Measurements from ENCODE around the gene RBM28. TPM values are rescaled to one million over a fixed set of nuclear protein-coding genes. Genes with fewer than 3 reads are reported as not detected.

Gene RBM28
- total RNA-seq, 1 experiment from 2014 or later: 28.8 TPM

DNA sequence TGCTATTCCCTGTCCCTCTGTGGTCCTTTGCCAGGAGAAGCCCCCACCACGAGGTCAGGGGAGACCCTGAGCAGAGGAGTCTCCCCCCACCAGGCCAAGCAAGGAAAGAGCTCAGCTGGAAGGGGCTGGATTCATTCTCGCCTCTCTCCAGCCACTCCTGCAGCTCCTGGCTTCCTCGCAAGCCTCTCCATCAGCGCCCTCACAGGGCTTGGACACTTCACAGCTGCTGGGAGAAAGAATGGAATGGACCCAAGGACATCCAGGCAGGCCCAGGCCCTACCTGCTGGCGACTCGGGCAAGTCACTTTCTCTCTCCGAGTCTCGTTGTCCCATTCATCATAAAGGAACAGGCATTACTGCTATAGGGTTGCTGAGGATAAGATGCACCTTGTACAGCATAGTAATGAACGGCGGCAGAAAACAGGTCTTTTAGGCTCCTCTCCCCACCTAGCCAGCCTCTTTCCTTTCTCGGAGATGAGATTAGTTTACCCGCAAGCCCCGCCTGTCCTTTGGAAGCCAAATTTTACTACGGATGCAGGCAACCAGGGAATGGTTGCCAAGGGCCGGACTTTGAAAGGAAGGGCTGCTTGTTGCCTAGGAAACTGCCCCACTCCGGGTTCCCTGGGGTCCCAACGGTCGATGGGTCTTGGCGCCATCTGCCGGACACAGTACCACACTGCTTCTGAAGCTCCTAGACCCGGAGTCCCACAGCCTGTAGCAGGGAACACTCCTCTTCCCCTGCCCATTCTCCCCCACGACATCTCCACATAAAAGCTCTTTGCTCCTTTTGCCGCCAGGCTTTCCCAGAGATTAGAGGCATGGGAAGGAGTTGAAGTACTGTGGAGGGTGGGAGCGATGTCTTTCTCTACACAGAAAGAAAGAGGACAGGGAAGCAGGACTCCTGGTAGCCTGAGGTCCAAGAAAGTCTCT is 43.8 kb upstream of the RBM28 start:
- Histone ChIP-seq H3K9ac (ENCODE audit: low read length) (peak overlapping the region; percentile 21; the same call in 1 of the 2 replicates), H3K27ac (ENCODE audit: low read length) (no peak overlapping the region; the same call in 1 of the 2 replicates), H3K4me3 (ENCODE audit: low read length) (no peak overlapping the region), H3K4me2 (ENCODE audit: low read depth, low read length, poor library complexity, severe bottlenecking) (peak overlapping the region; percentile 67), H3K36me3 (ENCODE audit: insufficient read depth, low read length) (no peaks in the 10 kb centered on the region; the same call in 1 of the 2 replicates), H3K9me2 (replicated peaks; ENCODE audit: insufficient read depth, low read length) (no peaks in the 10 kb centered on the region), H3K79me2 (ENCODE audit: low read length) (no peaks in the 10 kb centered on the region), H3K4me1 (ENCODE audit: low read length) (peaks cover 52% of the 10 kb centered on the region), H3K27me3 (ENCODE audit: low read length) (no peaks in the 10 kb centered on the region), H4K20me1 (ENCODE audit: insufficient read depth, low read depth, low read length) (0 out of 2 replicates have a peak, but pooled peaks cover 2% of the 10 kb centered on the region), H2AFZ (ENCODE audit: low read length) (no peak overlapping the region), H3K9me3 (ENCODE audit: low read length) (no peaks in the 10 kb centered on the region)
- peak; percentile 92 for DNase-seq

DNA sequence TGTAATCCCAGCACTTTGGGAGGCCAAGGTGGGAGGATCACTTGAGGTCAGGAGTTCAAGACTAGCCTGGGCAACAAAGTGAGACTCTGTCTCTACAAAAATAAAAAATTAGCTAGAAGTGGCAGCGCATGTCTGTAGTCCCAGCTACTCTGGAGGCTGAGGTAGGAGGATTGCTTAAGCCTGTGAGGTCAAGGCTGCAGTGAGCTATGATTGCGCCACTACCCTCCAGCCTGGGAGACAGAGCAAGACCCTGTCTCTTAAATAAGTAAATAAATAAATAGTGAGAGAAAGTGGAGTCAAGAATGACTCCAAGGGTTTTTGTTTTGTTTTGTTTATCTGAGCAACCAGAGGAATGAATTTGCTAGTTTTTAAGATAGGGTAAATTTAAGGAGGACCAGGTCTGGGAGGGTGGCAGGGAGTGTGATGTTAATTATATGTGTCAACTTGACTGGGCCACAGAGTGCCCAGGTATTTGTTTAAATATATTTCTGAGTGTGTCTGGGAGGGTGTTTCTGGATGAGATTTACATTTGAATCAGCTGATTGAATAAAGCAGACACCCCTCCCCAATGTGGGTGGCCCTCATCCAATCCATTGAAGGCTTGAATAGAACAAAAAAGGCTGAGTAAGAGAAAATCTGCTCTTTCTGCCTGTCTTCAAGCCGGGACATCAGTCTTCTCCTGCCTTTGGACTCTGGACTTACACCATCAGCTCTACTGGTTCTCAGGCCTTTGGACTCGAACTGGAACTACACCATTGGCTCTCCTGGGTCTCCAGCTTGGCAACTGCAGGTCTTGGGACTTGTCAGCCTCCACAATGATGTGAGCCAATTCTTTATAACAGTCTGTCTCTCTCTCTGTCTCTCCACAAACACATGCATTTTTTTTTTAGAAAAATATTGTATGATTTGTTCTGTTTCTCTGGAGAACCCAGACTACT is 42.5 kb upstream of the RBM28 start:
- Histone ChIP-seq H2AFZ (ENCODE audit: low read length) (no peak overlapping the region), H3K79me2 (ENCODE audit: low read length) (no peaks in the 10 kb centered on the region), H3K4me3 (ENCODE audit: low read length) (no peak overlapping the region), H4K20me1 (ENCODE audit: insufficient read depth, low read depth, low read length) (0 out of 2 replicates have a peak, but pooled peaks cover 2% of the 10 kb centered on the region), H3K4me1 (ENCODE audit: low read length) (peaks cover 41% of the 10 kb centered on the region), H3K9ac (ENCODE audit: low read length) (no peak overlapping the region), H3K36me3 (ENCODE audit: insufficient read depth, low read length) (no peaks in the 10 kb centered on the region), H3K9me3 (ENCODE audit: low read length) (no peaks in the 10 kb centered on the region), H3K4me2 (ENCODE audit: low read depth, low read length, poor library complexity, severe bottlenecking) (no peak overlapping the region), H3K27ac (ENCODE audit: low read length) (no peak overlapping the region), H3K9me2 (replicated peaks; ENCODE audit: insufficient read depth, low read length) (no peaks in the 10 kb centered on the region), H3K27me3 (ENCODE audit: low read length) (no peaks in the 10 kb centered on the region)
- no peak for DNase-seq

DNA sequence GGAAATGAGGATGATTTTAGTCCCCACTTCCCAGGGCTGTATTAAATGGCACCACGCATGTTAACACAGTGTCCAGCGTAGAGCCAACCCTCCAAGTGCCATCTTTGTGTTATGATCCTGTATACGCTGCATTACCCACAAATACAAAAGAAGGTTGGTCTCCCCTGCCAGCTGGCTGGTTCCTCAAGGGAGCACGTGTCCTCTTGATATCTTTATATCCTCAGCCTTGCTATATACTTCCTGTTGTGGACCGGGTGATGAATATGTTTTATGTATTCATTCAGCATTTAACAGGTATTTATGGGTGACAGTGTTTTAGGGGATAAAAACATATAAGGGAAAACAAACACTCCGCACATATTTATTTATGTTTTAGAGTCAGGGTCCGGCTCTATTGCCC is 41.0 kb upstream of the RBM28 start:
- H2AFZ ChIP-seq (ENCODE audit: low read length): no peak overlapping the region
- no peaks in the 10 kb centered on the region for H3K9me3 ChIP-seq (ENCODE audit: low read length)
- H3K4me3 ChIP-seq (ENCODE audit: low read length): no peak overlapping the region
- H3K27me3 ChIP-seq (ENCODE audit: low read length): no peaks in the 10 kb centered on the region
- no peak overlapping the region for H3K27ac ChIP-seq (ENCODE audit: low read length)
- 0 out of 2 replicates have a peak, but pooled peaks cover 2% of the 10 kb centered on the region for H4K20me1 ChIP-seq (ENCODE audit: insufficient read depth, low read depth, low read length)
- no peak overlapping the region for H3K9ac ChIP-seq (ENCODE audit: low read length)
- H3K36me3 ChIP-seq (ENCODE audit: insufficient read depth, low read length): no peaks in the 10 kb centered on the region
- no peaks in the 10 kb centered on the region for H3K79me2 ChIP-seq (ENCODE audit: low read length)
- H3K4me1 ChIP-seq (ENCODE audit: low read length): peaks cover 25% of the 10 kb centered on the region
- no peaks in the 10 kb centered on the region for H3K9me2 ChIP-seq (replicated peaks; ENCODE audit: insufficient read depth, low read length)
- H3K4me2 ChIP-seq (ENCODE audit: low read depth, low read length, poor library complexity, severe bottlenecking): no peak overlapping the region
- DNase-seq: no peak

DNA sequence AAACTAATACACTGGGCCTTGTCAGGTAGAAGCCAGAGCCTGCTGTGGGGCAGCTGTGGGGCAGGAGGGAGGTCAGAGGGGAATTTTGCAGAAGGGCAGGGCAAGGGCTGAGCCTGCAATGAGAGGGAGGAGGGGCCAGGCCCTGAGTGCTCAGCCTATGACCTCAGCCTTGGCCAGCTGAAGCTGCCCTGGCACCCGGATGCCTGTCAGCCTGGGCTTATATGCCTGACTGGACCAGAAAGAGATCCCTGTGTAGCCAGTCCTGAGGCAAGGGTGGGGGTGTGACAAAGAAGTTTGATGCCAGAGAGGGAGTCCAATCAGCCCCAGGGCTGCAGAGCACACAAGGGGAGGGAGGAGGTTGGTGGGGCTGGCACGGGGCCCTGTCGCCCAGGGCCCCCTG is 40.1 kb upstream of the RBM28 start:
- H3K9me2 ChIP-seq (replicated peaks; ENCODE audit: insufficient read depth, low read length): no peaks in the 10 kb centered on the region
- no peak overlapping the region for H3K9ac ChIP-seq (ENCODE audit: low read length)
- H3K36me3 ChIP-seq (ENCODE audit: insufficient read depth, low read length): no peaks in the 10 kb centered on the region
- no peaks in the 10 kb centered on the region for H3K9me3 ChIP-seq (ENCODE audit: low read length)
- peaks cover 16% of the 10 kb centered on the region for H3K4me1 ChIP-seq (ENCODE audit: low read length)
- no peak overlapping the region for H2AFZ ChIP-seq (ENCODE audit: low read length)
- no peaks in the 10 kb centered on the region for H3K27me3 ChIP-seq (ENCODE audit: low read length)
- no peaks in the 10 kb centered on the region for H4K20me1 ChIP-seq (ENCODE audit: insufficient read depth, low read depth, low read length)
- no peaks in the 10 kb centered on the region for H3K79me2 ChIP-seq (ENCODE audit: low read length)
- no peak overlapping the region for H3K4me2 ChIP-seq (ENCODE audit: low read depth, low read length, poor library complexity, severe bottlenecking)
- no peak overlapping the region for H3K4me3 ChIP-seq (ENCODE audit: low read length)
- H3K27ac ChIP-seq (ENCODE audit: low read length): no peak overlapping the region
- DNase-seq: no peak

DNA sequence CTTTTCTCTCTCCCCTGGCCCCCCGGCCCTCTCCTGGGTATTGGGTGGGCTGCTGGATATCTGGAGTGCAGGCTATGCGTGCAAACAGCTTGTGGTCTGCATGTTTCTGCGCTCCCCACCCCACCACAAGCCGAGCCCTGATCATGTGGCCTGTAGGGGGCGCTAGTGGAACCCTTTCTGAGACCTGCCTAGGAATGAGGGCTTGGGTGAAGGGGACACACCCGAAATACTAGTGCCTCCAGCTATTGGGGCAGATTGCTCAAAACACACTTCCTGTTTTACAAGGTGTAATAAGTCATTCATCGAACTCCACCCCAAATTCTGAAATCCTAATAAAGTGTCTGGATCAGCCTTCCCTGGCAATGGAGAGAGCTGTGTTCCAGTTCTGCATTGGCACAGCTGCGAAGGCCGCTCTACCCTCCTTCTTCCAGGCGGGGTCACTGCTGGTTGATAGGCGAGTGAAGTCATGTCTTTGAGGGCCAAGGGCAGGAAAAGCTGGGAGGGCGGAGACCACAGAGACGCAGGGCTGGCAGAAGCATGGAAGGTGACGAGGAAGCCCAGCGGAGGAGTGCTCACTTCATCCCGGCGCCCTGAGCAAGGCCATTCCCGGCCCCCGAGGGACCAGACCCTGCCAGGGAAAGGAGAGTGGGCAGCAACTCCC is 37.6 kb upstream of the RBM28 start:
- Histone ChIP-seq H3K9me2 (replicated peaks; ENCODE audit: insufficient read depth, low read length) (no peaks in the 10 kb centered on the region), H3K27ac (ENCODE audit: low read length) (no peak overlapping the region), H3K79me2 (ENCODE audit: low read length) (no peaks in the 10 kb centered on the region), H3K4me1 (ENCODE audit: low read length) (no peaks in the 10 kb centered on the region; the same call in 1 of the 2 replicates), H3K27me3 (ENCODE audit: low read length) (no peaks in the 10 kb centered on the region), H3K4me3 (ENCODE audit: low read length) (no peak overlapping the region), H3K9ac (ENCODE audit: low read length) (no peak overlapping the region), H2AFZ (ENCODE audit: low read length) (no peak overlapping the region), H4K20me1 (ENCODE audit: insufficient read depth, low read depth, low read length) (no peaks in the 10 kb centered on the region), H3K4me2 (ENCODE audit: low read depth, low read length, poor library complexity, severe bottlenecking) (no peak overlapping the region), H3K9me3 (ENCODE audit: low read length) (no peaks in the 10 kb centered on the region), H3K36me3 (ENCODE audit: insufficient read depth, low read length) (no peaks in the 10 kb centered on the region)
- peak; percentile 87 for DNase-seq

DNA sequence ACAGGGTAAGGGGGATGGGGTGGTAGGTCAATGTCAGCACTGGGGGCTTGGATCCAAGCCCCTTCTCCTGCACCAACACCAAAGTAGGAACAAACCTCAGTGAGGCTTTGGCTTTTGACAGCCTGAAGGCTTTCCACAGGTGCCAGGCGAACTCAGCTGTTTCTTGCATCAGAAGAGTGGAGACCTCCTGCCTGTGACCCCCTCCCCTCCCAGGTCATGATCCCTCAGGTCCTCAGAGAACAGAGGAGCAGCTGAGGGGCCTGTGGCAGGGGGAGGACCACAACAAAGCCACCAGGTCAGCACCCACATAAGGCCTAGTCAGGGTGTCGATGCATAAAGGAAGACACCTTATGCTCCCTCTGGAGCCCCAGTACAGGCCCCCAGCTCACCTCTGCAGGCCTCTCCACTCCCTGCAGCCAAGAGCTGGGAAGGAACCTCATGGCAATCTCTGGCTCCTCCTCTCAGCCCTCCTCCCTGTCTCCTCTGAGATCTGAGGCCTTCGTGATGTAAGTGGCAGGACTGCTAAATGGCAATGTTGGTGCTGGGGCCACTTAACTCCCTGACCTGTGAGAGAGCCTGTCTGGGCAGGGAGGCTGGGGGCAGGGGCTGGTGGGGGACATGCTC is 36.9 kb upstream of the RBM28 start:
- Histone ChIP-seq H3K4me3 (ENCODE audit: low read length) (no peak overlapping the region), H3K9me2 (replicated peaks; ENCODE audit: insufficient read depth, low read length) (no peaks in the 10 kb centered on the region), H3K9ac (ENCODE audit: low read length) (no peak overlapping the region), H3K9me3 (ENCODE audit: low read length) (no peaks in the 10 kb centered on the region), H3K36me3 (ENCODE audit: insufficient read depth, low read length) (no peaks in the 10 kb centered on the region), H2AFZ (ENCODE audit: low read length) (no peak overlapping the region), H3K4me2 (ENCODE audit: low read depth, low read length, poor library complexity, severe bottlenecking) (no peak overlapping the region), H4K20me1 (ENCODE audit: insufficient read depth, low read depth, low read length) (no peaks in the 10 kb centered on the region), H3K27ac (ENCODE audit: low read length) (no peak overlapping the region), H3K79me2 (ENCODE audit: low read length) (no peaks in the 10 kb centered on the region), H3K27me3 (ENCODE audit: low read length) (no peaks in the 10 kb centered on the region), H3K4me1 (ENCODE audit: low read length) (no peaks in the 10 kb centered on the region; the same call in 1 of the 2 replicates)
- DNase-seq: no peak

DNA sequence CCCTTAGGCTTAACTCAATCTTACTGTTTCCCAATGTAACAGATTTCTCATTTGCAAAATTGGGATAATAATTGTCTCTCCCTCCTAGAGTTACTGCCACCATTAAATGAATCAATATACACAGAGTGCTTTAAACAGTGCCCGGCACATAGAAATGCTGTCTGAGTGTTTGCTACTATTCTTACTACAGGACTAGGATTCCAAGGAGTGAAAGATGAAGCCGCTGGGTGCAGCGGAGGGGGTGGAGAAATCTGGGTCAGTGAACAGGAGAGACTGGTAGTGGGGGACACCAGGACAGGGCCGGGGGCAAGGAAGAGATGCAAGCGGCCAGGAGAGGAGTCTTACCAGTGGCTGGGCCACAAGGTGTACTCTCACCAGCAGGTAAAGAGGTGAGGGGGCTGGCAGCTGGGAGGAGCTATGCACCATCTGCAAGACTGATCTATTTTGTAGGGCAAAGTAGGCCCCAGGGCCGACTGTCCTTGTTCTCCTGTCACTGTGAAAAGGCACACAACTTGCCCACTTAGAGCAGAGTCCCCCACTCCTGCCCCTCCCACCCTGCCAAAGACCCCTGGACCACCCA is 36.3 kb upstream of the RBM28 start:
- Histone ChIP-seq H2AFZ (ENCODE audit: low read length) (no peak overlapping the region), H3K4me2 (ENCODE audit: low read depth, low read length, poor library complexity, severe bottlenecking) (no peak overlapping the region), H3K27ac (ENCODE audit: low read length) (no peak overlapping the region), H3K36me3 (ENCODE audit: insufficient read depth, low read length) (no peaks in the 10 kb centered on the region), H4K20me1 (ENCODE audit: insufficient read depth, low read depth, low read length) (no peaks in the 10 kb centered on the region), H3K4me3 (ENCODE audit: low read length) (no peak overlapping the region), H3K79me2 (ENCODE audit: low read length) (no peaks in the 10 kb centered on the region), H3K4me1 (ENCODE audit: low read length) (no peaks in the 10 kb centered on the region; the same call in 1 of the 2 replicates), H3K27me3 (ENCODE audit: low read length) (no peaks in the 10 kb centered on the region), H3K9ac (ENCODE audit: low read length) (no peak overlapping the region), H3K9me2 (replicated peaks; ENCODE audit: insufficient read depth, low read length) (no peaks in the 10 kb centered on the region), H3K9me3 (ENCODE audit: low read length) (no peaks in the 10 kb centered on the region)
- DNase-seq: no peak
